Activated effector memory CD4-positive, alpha-beta T cell treated with anti-CD3 and anti-CD28 coated beads, Interleukin-2, amount 50 U/mL, for 16 hours (primary cell): ENCODE measurements around the gene FAM131A.
A peak's percentile ranks its signal among the peaks of the same experiment; 100 is the strongest.

Experiments used
- DNase-seq: peaks from one replicate; pipeline ENCODE4 v3.0.0-alpha.2; 2020

FAM131A gene, protein sequence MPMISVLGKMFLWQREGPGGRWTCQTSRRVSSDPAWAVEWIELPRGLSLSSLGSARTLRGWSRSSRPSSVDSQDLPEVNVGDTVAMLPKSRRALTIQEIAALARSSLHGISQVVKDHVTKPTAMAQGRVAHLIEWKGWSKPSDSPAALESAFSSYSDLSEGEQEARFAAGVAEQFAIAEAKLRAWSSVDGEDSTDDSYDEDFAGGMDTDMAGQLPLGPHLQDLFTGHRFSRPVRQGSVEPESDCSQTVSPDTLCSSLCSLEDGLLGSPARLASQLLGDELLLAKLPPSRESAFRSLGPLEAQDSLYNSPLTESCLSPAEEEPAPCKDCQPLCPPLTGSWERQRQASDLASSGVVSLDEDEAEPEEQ

DNA sequence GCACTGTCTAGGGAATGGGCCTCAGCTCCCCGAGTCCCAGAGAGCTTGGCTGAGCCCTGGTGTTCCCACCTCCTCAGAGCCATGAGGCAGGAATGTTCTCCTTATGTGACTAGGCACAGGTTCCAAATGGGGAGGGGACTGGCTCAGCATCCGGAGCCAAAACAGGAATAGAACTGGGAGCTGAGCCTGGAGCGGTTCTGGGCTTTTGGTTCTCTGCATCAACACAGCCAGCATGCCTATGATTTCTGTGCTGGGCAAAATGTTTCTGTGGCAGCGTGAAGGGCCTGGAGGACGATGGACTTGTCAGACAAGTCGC lies at the start of gene FAM131A:
TSS of gene FAM131A (plus strand) at position 202 of the 316 bp plus-strand sequence. CDS start at position 233, 31 bp downstream.
- DNase-seq, result no peak

DNA sequence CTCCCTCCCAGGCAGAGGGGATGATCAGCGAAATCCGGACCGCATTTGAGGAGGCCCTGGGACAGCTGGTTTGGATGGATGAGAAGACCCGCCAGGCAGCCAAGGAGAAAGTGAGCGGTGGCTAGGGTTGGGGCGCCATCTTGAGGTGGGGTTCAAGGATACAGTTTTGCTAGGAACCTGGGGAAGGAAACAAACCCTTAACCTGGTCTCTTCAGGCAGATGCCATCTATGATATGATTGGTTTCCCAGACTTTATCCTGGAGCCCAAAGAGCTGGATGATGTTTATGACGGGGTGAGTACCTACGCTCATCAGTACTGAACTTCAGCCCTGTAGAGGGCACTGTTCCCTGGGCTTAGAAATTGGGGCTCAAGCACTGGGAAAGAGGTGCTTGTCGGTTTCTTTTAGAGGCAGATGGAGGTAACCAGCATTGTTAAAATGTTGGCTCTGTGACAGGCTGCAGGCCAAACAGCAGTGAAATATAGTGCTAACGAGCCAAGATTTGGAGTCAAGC lies 47.9 kb upstream of the FAM131A start:
- peak; percentile 87 for DNase-seq

DNA sequence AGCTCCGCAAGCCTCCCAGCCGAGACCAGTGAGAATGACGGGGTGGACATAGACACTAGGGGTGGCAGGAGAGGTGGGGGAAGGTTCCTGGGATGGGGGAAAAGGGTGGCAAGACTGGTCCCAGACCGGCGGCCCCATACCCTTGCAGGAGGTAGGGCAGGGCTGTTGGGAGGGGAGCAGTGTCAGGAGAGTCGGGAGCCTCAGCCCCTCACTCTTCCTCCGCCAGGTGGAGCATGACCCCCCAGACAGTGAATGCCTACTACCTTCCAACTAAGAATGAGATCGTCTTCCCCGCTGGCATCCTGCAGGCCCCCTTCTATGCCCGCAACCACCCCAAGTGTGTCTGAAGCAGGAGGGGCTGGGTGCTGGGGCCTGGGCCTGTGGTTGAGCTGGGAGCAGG lies 47.1 kb upstream of the FAM131A start:
- DNase-seq, result no peak

DNA sequence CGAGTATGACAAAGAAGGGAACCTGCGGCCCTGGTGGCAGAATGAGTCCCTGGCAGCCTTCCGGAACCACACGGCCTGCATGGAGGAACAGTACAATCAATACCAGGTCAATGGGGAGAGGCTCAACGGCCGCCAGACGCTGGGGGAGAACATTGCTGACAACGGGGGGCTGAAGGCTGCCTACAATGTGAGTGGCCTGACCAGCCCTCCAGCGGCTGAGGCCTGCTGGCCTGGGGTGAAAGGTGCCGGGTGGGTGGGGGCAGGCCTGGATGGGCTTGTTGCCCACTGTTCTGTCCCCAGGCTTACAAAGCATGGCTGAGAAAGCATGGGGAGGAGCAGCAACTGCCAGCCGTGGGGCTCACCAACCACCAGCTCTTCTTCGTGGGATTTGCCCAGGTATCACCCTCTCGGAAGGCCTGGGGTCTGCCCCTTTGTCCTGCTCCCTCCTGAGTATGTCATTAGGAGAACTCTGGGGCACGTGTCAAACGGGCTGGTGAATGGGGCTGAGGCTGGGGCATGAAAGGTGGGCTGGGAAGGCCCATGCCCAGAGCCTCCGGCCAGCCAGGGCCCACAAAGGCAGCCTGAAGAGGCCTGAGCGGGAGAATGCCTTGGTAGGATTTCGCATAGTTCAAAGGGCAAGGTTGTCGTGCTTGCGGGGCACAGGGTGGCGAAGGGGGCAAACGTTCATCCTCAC lies 46.2 kb upstream of the FAM131A start:
- no peak for DNase-seq

DNA sequence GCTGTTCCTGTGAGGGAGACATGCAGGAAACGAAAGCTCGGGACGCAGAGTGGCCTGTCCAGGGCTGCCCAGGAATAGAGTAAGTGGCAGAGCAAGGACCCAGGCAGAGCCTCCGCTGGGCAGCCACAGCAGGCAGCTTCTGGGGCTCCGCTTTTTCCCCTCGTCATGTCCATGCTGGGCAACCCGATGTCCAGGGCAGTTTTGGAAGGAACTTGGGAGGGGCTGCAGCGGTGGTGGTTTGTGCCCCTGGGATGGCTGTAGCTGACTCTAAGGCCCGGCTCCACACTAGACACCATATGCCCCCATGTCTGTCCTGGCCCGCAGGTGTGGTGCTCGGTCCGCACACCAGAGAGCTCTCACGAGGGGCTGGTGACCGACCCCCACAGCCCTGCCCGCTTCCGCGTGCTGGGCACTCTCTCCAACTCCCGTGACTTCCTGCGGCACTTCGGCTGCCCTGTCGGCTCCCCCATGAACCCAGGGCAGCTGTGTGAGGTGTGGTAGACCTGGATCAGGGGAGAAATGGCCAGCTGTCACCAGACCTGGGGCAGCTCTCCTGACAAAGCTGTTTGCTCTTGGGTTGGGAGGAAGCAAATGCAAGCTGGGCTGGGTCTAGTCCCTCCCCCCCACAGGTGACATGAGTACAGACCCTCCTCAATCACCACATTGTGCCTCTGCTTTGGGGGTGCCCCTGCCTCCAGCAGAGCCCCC lies 45.5 kb upstream of the FAM131A start:
- DNase-seq, result no peak

DNA sequence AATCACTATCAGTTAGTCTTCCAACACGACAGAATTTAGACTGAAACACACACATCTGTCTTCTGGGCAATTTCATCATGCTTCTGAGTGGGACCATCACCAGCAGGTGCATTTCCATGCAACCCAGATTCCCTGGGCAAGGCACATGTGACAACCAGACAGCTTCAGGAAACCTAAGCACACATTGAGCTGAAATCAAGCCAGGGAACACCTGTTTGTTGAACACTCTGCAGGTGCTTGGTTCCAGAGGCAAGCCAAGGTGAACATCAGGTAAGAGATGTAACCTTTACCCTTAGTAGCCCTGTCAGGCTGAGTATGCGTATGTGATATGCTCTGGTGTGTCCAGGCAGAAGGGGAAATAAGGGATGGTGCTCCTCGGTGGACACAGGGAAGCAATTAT lies 41.6 kb upstream of the FAM131A start:
- no peak for DNase-seq

DNA sequence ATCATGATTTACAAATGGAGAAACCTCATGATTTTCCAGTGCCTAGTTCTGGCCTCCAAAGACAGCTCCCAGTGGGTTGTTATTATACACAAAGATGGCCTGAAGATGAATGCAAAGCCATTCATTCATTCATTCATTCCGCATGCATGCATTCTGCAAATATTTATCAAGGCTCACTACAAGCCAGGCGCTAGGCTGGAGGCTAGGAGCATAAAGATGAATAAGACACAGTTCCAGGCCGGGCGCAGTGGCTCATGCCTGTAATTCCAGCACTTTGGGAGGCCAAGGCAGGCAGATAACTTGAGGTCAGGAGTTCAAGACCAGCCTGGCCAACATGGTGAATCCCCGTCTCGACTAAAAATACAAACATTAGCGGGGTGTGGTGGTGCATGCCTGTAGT lies 40.8 kb upstream of the FAM131A start:
- DNase-seq, result no peak

DNA sequence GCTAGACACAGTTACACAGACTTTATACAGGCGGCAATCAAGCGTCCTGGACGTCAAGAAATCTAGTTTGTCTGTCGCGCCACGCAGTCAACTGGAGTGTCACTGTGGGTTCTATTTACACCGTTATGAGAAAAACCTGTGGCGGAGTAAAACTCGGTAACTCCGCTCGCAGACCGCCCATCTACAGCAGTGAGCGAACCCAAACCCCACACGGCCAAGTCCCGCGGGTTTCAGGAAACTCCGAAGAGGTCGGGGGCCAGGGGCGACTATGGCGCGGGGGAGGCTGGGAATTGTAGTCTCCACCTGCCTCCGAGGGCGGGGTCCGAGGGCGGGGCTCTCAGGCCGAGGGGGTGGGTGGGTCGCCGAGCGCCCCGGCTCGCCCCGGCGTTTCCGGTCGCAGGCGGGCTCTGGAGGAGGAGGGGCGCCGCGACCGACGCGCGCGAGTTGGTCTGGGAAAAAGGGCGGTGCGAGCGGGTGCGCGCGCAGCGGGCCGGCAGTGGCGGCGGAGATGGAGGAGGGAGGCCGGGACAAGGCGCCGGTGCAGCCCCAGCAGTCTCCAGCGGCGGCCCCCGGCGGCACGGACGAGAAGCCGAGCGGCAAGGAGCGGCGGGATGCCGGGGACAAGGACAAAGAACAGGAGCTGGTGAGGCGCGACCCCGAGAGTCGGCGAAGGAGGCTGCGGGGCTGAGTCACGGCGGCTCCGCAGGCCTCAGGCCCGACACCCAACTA lies 38.5 kb upstream of the FAM131A start, which contains the start of gene PSMD2:
TSS of gene PSMD2 (plus strand) at position 483 of the 729 bp plus-strand sequence. CDS start at position 509, 26 bp downstream.
- DNase-seq, result peak; percentile 99

DNA sequence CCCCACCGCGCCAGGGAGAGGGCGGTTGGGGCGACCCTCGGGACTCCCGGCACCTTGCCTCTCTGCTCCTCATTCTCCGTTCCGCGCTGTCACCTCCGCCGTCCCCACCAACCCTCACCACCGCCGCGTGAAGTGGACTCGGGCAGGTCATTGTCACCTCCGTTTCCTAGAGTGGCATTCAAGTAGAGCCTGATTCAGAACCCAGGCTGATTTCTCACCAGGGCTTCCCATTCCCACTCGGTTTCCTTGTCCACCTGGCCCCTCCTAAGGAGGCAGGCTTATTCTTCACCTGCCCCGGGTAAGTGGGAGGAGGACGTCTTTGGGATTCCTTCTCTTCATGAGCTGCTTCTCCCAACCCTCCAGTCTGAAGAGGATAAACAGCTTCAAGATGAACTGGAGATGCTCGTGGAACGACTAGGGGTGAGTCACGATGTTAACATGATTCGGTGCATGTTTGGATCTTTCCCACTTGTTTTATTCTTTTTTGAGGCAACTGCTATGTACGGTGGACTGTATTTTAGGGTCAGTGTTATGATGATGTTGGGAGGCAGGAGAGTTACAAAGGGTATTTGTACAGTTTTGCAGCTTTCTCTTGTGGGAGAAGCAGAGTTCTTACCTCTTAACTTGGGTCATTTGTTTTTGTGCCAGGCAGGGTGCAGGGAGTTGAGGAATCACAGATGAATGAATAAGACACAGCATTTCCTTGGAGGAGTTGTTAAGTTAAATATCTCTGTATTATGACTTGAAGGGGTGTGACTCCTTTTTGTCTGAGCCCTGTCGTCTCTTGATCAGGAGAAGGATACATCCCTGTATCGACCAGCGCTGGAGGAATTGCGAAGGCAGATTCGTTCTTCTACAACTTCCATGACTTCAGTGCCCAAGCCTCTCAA lies 37.7 kb upstream of the FAM131A start:
- DNase-seq, result no peak

DNA sequence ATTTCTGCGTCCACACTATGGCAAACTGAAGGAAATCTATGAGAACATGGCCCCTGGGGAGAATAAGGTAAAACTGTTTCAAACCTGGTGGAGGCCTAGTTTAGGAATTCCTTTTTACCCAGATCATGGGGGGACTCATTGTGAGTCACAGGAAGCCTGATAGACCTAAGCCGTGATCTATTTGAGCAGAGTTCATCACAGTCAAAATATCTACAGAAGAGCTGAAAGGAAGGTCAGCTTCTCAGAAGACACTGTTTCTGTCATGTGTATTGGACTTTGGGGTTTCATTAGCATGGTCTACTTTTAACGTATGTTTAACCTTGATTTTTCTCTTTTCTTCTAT lies 37.1 kb upstream of the FAM131A start:
- DNase-seq, result no peak

DNA sequence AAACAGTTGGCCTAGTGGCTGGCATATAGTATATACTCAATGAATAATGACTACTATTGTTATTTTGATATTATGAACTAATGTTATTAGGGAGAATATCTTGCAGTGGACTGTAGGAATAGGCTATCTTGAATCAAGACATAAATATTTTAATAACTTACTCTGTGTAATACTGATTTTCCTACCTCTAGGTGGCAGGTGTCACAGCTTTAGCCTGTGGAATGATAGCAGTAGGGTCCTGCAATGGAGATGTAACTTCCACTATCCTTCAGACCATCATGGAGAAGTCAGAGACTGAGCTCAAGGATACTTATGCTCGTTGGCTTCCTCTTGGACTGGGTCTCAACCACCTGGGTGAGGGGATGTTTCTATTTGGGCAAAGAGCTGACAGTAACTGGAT lies 31.8 kb upstream of the FAM131A start:
- DNase-seq, result no peak

DNA sequence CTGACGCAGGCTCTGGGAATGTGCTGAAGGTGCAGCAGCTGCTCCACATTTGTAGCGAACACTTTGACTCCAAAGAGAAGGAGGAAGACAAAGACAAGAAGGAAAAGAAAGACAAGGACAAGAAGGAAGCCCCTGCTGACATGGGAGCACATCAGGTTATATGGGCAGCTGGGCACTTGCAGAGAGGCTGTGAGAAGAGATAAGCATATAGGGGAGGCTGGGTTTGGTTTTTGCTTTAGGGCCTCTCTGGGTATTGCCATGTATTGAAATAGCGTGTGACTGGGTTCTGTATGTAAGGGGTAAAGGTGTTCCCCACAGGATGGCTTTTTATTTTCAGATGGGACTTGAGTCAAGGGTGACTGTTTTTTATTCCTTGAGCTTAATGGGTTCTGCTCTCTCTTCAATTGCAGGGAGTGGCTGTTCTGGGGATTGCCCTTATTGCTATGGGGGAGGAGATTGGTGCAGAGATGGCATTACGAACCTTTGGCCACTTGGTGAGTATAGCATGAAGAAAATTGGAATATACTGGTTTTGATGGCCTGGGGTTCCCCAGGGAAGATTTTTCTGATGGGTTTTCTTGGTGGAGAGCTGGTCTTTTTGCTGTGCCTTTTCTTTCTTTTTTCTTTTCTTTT lies 30.9 kb upstream of the FAM131A start:
- no peak for DNase-seq

DNA sequence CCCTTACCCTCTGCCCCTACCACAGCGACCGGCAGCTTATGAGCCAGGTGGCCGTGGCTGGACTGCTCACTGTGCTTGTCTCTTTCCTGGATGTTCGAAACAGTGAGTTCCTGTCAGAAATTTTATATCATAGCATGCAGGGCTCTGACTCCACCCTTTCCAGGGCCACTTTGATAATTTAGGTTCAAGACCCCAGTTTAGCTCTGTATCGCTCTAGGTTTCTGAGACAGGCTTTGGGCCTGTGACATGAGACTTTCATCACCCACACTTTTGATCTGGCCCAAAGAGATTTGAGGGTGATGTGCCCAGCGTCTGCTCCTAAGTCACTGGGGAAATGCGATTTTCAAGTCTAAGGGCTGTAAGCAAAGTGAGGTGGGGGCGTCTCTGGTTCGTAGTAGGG lies 29.5 kb upstream of the FAM131A start:
- DNase-seq, result no peak

DNA sequence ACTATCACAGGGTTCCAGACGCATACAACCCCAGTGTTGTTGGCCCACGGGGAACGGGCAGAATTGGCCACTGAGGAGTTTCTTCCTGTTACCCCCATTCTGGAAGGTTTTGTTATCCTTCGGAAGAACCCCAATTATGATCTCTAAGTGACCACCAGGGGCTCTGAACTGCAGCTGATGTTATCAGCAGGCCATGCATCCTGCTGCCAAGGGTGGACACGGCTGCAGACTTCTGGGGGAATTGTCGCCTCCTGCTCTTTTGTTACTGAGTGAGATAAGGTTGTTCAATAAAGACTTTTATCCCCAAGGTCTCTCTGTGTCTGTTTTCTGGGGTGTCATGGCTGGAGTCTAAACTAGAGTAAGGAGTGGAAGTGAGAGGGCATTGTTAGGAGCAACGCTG lies 28.7 kb upstream of the FAM131A start:
- DNase-seq, result no peak

DNA sequence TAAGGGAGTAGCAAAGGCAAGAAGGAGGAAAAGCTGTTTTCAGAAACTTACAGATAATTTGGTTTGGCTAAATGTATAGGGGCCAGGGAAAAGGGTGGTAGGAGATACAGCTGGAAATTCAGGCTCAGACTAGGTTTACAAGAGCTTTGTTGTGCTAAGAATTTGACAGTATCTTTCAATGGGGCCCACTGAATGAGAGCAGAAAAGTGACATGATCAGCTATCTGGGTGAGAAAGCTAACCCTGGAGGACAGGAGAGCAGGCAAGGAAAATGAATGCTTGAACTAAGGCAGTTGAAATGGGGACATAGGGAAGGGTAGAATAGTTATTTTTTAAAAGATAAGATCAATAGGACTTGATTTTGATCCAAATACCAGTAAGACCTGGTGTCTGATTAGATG lies 25.8 kb upstream of the FAM131A start:
- DNase-seq, result no peak

DNA sequence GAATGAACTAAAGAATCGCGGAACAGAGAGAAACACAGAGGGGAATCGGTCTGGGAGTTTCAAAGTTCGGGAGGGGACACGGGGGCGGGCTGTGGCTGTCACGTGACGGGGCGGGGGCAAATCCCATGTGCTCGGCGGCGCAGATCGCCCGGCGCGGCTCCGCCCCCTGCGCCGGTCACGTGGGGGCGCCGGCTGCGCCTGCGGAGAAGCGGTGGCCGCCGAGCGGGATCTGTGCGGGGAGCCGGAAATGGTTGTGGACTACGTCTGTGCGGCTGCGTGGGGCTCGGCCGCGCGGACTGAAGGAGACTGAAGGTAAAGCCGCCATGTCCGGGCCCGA lies 23.1 kb upstream of the FAM131A start, which contains the start of gene EIF4G1:
TSS of gene EIF4G1 (plus strand) at position 244 of the 337 bp plus-strand sequence. CDS start 1,191 bp downstream, outside the sequence.
- DNase-seq, result peak; percentile 97

DNA sequence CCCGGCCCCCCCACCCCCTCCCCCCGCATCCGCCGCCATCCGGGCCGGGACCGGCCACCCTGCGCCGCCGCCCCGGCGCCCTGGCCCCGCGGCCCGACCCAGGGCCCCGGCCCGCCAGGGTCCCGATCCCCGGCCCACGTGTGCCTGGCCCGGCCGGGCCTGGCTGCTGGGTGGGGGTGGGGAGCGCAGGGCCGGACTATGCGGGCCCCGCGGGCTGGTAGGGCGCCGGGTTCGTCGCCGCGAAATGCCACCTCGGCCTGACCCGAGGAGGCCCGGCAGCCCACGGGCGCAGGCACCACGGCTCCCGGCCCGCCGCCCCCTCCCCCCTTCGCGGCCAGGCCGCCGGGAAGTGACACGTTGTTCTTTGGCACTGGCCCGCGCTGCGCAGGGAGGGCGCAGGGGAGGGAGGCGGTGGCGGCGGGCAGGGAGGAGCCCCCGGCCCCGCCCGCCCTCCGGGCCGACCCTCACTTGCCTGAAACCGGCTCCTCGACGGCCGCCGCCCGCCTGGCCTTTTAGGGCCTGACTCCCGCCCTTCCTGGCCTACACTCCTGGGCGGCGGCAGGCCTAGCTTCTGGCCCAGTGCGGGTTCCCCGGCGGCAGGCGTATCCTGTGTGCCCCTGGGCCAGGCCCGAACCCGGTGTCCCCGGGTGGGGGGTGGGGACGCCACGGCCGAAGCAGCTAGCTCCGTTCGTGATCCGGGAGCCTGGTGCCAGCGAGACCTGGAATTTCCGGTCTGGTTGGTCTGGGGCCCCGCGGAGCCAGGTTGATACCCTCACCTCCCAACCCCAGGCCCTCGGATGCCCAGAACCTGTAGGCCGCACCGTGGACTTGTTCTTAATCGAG lies 22.5 kb upstream of the FAM131A start:
- DNase-seq, result peak; percentile 89

DNA sequence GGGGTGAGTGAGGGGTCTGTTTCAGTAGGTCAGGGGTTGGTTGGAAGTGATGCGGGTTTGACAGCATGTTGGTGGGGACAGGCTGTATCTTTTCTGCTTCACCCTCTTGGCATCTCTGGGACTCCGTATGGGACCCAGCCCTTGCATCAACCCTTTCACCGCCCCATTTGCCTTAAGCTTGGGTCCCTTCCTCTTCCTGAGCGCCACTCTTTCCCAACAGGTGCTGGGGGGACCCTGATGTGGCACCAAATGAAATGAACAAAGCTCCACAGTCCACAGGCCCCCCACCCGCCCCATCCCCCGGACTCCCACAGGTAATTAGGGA lies 21.9 kb upstream of the FAM131A start:
- DNase-seq, result no peak

DNA sequence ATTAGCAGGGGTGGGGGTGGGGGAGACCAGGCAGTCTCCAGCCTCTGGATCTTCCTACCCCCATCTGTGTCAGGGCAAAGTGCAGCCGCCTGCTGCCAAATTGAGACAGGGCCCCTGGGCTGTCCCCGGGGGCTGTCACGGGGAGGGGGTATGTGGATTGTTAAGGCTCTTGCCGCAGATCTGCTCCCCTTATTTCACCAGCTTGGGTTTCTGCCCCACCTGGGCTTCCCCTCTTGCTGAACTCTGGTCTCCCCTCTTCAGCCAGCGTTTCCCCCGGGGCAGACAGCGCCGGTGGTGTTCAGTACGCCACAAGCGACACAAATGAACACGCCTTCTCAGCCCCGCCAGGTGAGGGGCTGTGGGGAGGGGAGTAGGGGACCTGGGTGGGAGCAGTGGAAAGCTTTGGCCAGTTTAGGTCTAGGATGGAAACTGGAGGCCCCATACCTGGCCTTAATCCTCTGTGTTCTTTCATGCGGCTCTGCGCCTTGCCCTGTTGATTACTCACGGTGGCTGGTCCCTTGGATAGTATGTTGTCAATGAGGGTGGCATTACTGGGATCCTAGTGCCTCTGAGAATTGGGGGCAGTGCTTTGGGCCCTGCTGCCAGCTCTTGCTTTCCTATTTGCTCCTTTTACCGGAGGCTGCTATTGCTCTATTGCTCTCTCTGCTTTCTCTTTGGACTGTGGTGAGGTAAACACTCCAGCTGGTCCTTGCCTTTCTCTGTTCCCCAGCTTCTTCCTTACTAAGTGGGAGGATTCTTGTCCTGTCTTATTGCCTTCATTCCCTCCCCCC lies 21.3 kb upstream of the FAM131A start:
- DNase-seq, result peak; percentile 67

DNA sequence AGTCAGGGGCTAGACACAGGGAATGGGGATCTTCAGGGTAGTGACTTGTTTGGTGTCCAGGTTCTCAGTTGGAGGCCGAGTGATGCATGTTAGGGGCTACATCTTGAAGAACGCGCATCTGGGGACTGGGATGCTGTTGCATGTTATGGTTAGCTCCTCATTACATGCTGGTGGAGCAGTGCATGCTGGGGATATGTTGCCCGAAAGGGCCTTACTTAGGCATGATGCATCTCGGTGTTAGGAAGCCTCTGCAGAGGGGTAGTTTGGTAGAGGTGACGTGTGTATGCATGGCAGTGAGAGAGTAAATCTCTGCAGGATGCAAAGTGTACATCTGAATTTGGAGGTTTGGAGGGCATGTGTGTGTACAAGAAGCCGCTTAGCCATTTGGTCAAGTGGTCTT lies 20.6 kb upstream of the FAM131A start:
- DNase-seq, result no peak
